Measurements from ENCODE around the gene MYOF.

The MYOF gene, protein sequence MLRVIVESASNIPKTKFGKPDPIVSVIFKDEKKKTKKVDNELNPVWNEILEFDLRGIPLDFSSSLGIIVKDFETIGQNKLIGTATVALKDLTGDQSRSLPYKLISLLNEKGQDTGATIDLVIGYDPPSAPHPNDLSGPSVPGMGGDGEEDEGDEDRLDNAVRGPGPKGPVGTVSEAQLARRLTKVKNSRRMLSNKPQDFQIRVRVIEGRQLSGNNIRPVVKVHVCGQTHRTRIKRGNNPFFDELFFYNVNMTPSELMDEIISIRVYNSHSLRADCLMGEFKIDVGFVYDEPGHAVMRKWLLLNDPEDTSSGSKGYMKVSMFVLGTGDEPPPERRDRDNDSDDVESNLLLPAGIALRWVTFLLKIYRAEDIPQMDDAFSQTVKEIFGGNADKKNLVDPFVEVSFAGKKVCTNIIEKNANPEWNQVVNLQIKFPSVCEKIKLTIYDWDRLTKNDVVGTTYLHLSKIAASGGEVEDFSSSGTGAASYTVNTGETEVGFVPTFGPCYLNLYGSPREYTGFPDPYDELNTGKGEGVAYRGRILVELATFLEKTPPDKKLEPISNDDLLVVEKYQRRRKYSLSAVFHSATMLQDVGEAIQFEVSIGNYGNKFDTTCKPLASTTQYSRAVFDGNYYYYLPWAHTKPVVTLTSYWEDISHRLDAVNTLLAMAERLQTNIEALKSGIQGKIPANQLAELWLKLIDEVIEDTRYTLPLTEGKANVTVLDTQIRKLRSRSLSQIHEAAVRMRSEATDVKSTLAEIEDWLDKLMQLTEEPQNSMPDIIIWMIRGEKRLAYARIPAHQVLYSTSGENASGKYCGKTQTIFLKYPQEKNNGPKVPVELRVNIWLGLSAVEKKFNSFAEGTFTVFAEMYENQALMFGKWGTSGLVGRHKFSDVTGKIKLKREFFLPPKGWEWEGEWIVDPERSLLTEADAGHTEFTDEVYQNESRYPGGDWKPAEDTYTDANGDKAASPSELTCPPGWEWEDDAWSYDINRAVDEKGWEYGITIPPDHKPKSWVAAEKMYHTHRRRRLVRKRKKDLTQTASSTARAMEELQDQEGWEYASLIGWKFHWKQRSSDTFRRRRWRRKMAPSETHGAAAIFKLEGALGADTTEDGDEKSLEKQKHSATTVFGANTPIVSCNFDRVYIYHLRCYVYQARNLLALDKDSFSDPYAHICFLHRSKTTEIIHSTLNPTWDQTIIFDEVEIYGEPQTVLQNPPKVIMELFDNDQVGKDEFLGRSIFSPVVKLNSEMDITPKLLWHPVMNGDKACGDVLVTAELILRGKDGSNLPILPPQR (N-terminal part only)

GRCh38 chr10:93482145-93482834 is at the start of gene MYOF:
Gene MYOF (minus strand): TSS chr10:93482334. CDS start chr10:93482194, 140 bp downstream.
- peak within 1 kb of the TSS; percentile 98 for H3K4me3 Mint-ChIP-seq
- peak within 1 kb of the TSS; percentile 96 for H3K27ac Mint-ChIP-seq
- peaks cover 6% of the 10 kb centered on the region for H3K36me3 Mint-ChIP-seq (ENCODE audit: low read depth)
- H3K4me1 Mint-ChIP-seq (ENCODE audit: low read depth), result peaks cover 27% of the 10 kb centered on the region
- intact Hi-C loops (cut with micrococcal nuclease), result loop anchor here (1.0 to 5.0 kb wide), 2 partner anchors 45 to 106 kb away; no protein-coding TSS in a partner anchor
- no peaks in the 10 kb centered on the region for H3K9me3 Mint-ChIP-seq
- H3K27me3 Mint-ChIP-seq, result no peaks in the 10 kb centered on the region

- intact Hi-C loops (cut with micrococcal nuclease), result loop anchor here (10.0 kb wide), 1 partner anchor 434 kb away; no protein-coding TSS in a partner anchor
- H3K27ac Mint-ChIP-seq, result no peak overlapping the region
- peaks cover 8% of the 10 kb centered on the region for H3K9me3 Mint-ChIP-seq
- no peaks in the 10 kb centered on the region for H3K27me3 Mint-ChIP-seq
- peaks cover 37% of the 10 kb centered on the region for H3K4me1 Mint-ChIP-seq (ENCODE audit: low read depth)
- H3K4me3 Mint-ChIP-seq, result no peak overlapping the region
- peaks cover 6% of the 10 kb centered on the region for H3K36me3 Mint-ChIP-seq (ENCODE audit: low read depth)
Observed at GRCh38 chr10:93518531-93518930, 36.4 kb upstream of the MYOF start.

DNA sequence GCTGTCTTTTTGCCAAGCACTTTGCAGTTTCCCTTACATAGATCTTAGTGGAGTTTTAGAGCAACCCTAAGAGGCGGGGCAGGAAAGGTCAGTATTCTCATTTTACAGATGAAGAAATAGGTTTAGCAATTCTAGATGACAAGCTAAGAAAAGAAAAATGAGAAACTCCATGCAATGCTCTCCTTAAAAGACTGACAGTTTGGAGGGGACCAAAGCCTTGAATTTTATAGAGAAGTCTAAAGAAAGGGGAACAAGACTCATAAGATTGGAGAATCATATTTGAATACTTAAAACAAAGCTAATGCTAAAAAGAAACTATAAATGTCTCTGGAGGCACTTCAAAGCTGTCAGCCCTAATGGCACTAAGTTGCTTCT is 33.9 kb upstream of the MYOF start:
- Mint-ChIP-seq H3K9me3 (no peaks in the 10 kb centered on the region), H3K27ac (peak overlapping the region; percentile 92), H3K27me3 (no peaks in the 10 kb centered on the region), H3K36me3 (ENCODE audit: low read depth) (no peaks in the 10 kb centered on the region), H3K4me1 (ENCODE audit: low read depth) (peaks cover 37% of the 10 kb centered on the region), H3K4me3 (peak overlapping the region; percentile 46)
- intact Hi-C loops (cut with micrococcal nuclease), result loop anchor here (10.0 kb wide), 1 partner anchor 431 kb away; no protein-coding TSS in a partner anchor

DNA sequence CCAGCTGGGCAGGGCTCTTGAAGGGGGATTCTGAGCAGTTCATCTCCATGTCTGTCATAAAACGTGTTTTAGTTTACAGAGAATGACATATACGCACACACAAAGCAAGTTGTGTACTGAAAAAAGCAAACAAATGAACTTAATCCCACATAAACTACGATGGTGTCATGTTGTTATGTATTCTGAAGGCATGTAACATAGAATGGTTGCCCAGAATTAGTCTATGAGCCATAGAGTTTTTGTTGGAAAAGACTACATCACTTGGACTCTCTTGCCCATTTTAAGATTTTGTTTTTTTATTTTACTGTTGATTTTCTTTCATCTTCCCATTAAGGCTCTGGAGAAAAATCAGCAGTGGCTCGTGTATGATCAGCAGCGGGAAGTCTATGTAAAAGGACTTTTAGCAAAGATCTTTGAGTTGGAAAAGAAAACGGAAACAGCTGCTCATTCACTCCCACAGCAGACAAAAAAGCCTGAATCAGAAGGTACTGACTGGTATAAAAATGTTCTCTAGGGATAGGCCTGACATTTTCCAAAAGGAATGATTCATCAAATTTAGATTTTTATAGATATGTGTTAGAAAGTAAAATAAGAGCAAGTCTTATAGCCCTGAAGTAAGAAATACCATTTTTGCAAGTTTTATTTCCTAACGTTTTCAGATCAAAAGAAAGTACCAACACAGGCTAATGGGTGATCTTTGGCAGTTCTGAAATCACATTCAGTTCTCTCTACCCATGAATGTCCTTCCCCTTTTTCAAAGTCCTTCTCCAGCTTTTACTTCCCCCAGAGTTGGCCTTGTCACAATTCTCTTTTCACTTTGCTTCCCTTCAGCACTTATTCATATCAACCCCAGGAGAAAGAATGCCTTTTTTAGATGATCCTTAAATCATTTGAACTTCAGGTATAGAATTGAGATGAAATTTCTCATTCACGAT is 33.2 kb upstream of the MYOF start:
- Mint-ChIP-seq H3K27me3 (no peaks in the 10 kb centered on the region), H3K4me1 (ENCODE audit: low read depth) (peaks cover 40% of the 10 kb centered on the region), H3K4me3 (peak overlapping the region; percentile 46), H3K9me3 (no peaks in the 10 kb centered on the region), H3K36me3 (ENCODE audit: low read depth) (no peaks in the 10 kb centered on the region), H3K27ac (peak overlapping the region; percentile 92)
- intact Hi-C loops (cut with micrococcal nuclease), result loop anchor here (10.0 kb wide), 1 partner anchor 431 kb away; no protein-coding TSS in a partner anchor

- H3K36me3 Mint-ChIP-seq (ENCODE audit: low read depth), result no peaks in the 10 kb centered on the region
- no peak overlapping the region for H3K4me3 Mint-ChIP-seq
- H3K9me3 Mint-ChIP-seq, result no peaks in the 10 kb centered on the region
- H3K27ac Mint-ChIP-seq, result peak overlapping the region; percentile 92
- no peaks in the 10 kb centered on the region for H3K27me3 Mint-ChIP-seq
- peaks cover 43% of the 10 kb centered on the region for H3K4me1 Mint-ChIP-seq (ENCODE audit: low read depth)
- intact Hi-C loops (cut with micrococcal nuclease), result loop anchor here (10.0 kb wide), 1 partner anchor 430 kb away; no protein-coding TSS in a partner anchor
Observed at GRCh38 chr10:93514521-93514920, 32.4 kb upstream of the MYOF start.

DNA sequence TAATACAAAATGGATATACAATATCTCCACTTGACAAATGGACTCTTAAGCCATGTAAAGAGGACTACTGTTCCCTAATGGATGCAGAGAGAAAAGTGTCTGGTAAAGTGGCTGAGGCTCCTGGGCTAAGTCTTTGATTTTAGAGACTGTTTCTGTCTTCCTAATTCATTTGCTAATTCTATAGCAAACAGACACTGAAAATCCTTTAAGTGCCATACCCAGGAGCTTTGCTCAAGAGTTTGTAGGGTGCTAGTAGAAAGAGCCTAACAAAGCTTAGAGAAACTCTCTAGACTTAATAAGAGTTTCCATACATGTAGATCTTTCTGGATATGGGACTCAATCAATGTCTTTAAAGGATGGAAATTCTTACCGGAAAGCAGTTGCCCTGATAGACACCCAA is 31.0 kb upstream of the MYOF start:
- H3K4me1 Mint-ChIP-seq (ENCODE audit: low read depth), result peaks cover 43% of the 10 kb centered on the region
- H3K27ac Mint-ChIP-seq, result no peak overlapping the region
- no peak overlapping the region for H3K4me3 Mint-ChIP-seq
- no peaks in the 10 kb centered on the region for H3K36me3 Mint-ChIP-seq (ENCODE audit: low read depth)
- intact Hi-C loops (cut with micrococcal nuclease), result loop anchor here (10.0 kb wide), 1 partner anchor 428 kb away; no protein-coding TSS in a partner anchor
- H3K9me3 Mint-ChIP-seq, result no peaks in the 10 kb centered on the region
- H3K27me3 Mint-ChIP-seq, result no peaks in the 10 kb centered on the region

GRCh38 chr10:93512565-93512964 is 30.4 kb upstream of the MYOF start:
- peaks cover 2% of the 10 kb centered on the region for H3K36me3 Mint-ChIP-seq (ENCODE audit: low read depth)
- no peak overlapping the region for H3K4me3 Mint-ChIP-seq
- no peaks in the 10 kb centered on the region for H3K27me3 Mint-ChIP-seq
- intact Hi-C loops (cut with micrococcal nuclease), result loop anchor here (10.0 kb wide), 1 partner anchor 428 kb away; no protein-coding TSS in a partner anchor
- H3K4me1 Mint-ChIP-seq (ENCODE audit: low read depth), result peaks cover 42% of the 10 kb centered on the region
- H3K9me3 Mint-ChIP-seq, result no peaks in the 10 kb centered on the region
- no peak overlapping the region for H3K27ac Mint-ChIP-seq

GRCh38 chr10:93509816-93510215 is 27.7 kb upstream of the MYOF start:
- Mint-ChIP-seq H3K27ac (no peak overlapping the region), H3K4me1 (ENCODE audit: low read depth) (peaks cover 16% of the 10 kb centered on the region), H3K4me3 (no peak overlapping the region), H3K9me3 (no peaks in the 10 kb centered on the region), H3K36me3 (ENCODE audit: low read depth) (peaks cover 6% of the 10 kb centered on the region), H3K27me3 (no peaks in the 10 kb centered on the region)
- intact Hi-C loops (cut with micrococcal nuclease), result loop anchor here (10.0 kb wide), 1 partner anchor 425 kb away; no protein-coding TSS in a partner anchor

GRCh38 chr10:93505075-93505474 is 22.9 kb upstream of the MYOF start:
- Mint-ChIP-seq H3K4me3 (no peak overlapping the region), H3K4me1 (ENCODE audit: low read depth) (peaks cover under 1% of the 10 kb centered on the region), H3K9me3 (no peaks in the 10 kb centered on the region), H3K27me3 (no peaks in the 10 kb centered on the region), H3K36me3 (ENCODE audit: low read depth) (peaks cover 6% of the 10 kb centered on the region), H3K27ac (peak overlapping the region; percentile 35)
- intact Hi-C loops (cut with micrococcal nuclease), result no loop called here

DNA sequence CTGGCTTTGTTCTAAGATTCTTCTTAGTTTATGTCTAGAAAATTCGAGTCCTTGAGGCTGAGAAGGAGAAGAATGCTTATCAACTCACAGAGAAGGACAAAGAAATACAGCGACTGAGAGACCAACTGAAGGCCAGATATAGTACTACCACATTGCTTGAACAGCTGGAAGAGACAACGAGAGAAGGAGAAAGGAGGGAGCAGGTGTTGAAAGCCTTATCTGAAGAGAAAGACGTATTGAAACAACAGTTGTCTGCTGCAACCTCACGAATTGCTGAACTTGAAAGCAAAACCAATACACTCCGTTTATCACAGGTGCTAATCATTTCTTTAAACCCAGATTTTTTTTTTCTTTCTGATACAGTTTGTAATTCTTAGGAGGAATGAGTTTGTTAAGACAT is 20.9 kb upstream of the MYOF start:
- peaks cover 6% of the 10 kb centered on the region for H3K4me1 Mint-ChIP-seq (ENCODE audit: low read depth)
- H3K36me3 Mint-ChIP-seq (ENCODE audit: low read depth), result peaks cover 6% of the 10 kb centered on the region
- H3K4me3 Mint-ChIP-seq, result no peak overlapping the region
- intact Hi-C loops (cut with micrococcal nuclease), result no loop called here
- H3K9me3 Mint-ChIP-seq, result no peaks in the 10 kb centered on the region
- no peak overlapping the region for H3K27ac Mint-ChIP-seq
- H3K27me3 Mint-ChIP-seq, result no peaks in the 10 kb centered on the region

DNA sequence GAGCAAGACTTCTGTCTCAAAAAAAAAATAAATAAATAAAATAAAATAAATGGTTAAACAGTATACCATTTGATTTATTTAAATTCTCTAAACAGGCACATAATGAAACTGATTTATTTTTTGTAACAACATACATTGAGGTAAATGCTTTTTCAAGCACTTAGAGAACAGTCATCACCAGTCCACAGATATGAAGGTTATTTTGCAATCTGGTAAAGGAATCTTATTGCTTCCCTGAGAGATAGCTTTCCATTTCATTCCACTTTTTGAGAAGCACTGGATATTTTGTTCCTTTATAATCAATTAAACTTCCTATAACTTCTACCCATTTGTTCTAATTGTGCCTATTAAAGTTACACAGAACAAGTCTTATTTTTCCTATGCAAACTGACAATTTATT is 19.5 kb upstream of the MYOF start:
- no peak overlapping the region for H3K4me3 Mint-ChIP-seq

GRCh38 chr10:93498166-93498565 is 16.0 kb upstream of the MYOF start:
- H3K4me1 Mint-ChIP-seq (ENCODE audit: low read depth), result peaks cover 22% of the 10 kb centered on the region
- intact Hi-C loops (cut with micrococcal nuclease), result no loop called here

More for the DNA sequence above, 19.5 kb upstream of the MYOF start:
- Mint-ChIP-seq H3K9me3 (no peaks in the 10 kb centered on the region), H3K36me3 (ENCODE audit: low read depth) (no peaks in the 10 kb centered on the region), H3K4me1 (ENCODE audit: low read depth) (peaks cover 21% of the 10 kb centered on the region), H3K27me3 (no peaks in the 10 kb centered on the region), H3K27ac (no peak overlapping the region)
- intact Hi-C loops (cut with micrococcal nuclease), result no loop called here

More at GRCh38 chr10:93498166-93498565, 16.0 kb upstream of the MYOF start:
- Mint-ChIP-seq H3K27me3 (peaks cover 5% of the 10 kb centered on the region), H3K27ac (peak overlapping the region; percentile 79), H3K4me3 (no peak overlapping the region), H3K36me3 (ENCODE audit: low read depth) (no peaks in the 10 kb centered on the region), H3K9me3 (no peaks in the 10 kb centered on the region)

Measured in dendritic cell treated with granulocyte-macrophage colony-stimulating factor and Interleukin-4, amounts not matched to agents 40 ng/mL and 50 ng/mL, for 4 days (primary cell).